Natural killer cell (primary cell): ENCODE data around the gene ANP32A. TPM values are rescaled to one million over a fixed set of nuclear protein-coding genes. Genes with fewer than 3 reads are reported as not detected.

Experiments
- ATAC-seq, 3 donors: fragments of 150-1000 bp in 2 of 3; fragments of 200-7000 bp in 1 of 3; cut with Tn5 transposase; 1 replicate in 1 of 3; 2 replicates in 2 of 3; pipeline ENCODE4 v1.10.0; 2021; ENCODE audit warnings: mild to moderate bottlenecking in 2 of 3, moderate library complexity in 2 of 3
- DNase-seq, 2 donors: peaks; one replicate each; pipeline versions ENCODE4 v3.0.0 to v3.0.0-alpha.2; 2013 to 2021; ENCODE audit warnings: mixed read lengths in 1 of 2
- H3K27ac ChIP-seq: one replicate; pipeline ENCODE4 v1.5.1; 2013; ENCODE audit warnings: mild to moderate bottlenecking, low read length
- H3K27me3 ChIP-seq: one replicate; pipeline ENCODE4 v1.6.1; 2013; ENCODE audit warnings: low read length; ENCODE audit not compliant: control insufficient read depth, insufficient read depth
- H3K36me3 ChIP-seq: one replicate; pipeline ENCODE4 v1.6.1; 2013; ENCODE audit warnings: low read length; ENCODE audit not compliant: control insufficient read depth, insufficient read depth
- H3K4me1 ChIP-seq: one replicate; pipeline ENCODE4 v1.6.1; 2013; ENCODE audit warnings: low read length; ENCODE audit not compliant: control insufficient read depth, insufficient read depth
- H3K4me3 ChIP-seq: one replicate; pipeline ENCODE4 v1.5.1; 2013; ENCODE audit warnings: low read length
- H3K9me3 ChIP-seq: one replicate; pipeline ENCODE4 v1.6.1; 2013; ENCODE audit warnings: low read length; ENCODE audit not compliant: control insufficient read depth, insufficient read depth
- H3K27ac Mint-ChIP-seq, 2 donors: one replicate each; pipeline ENCODE4 v1.8.0; 2022; ENCODE audit warnings: mild to moderate bottlenecking in 2 of 2, mixed read lengths in 2 of 2, moderate library complexity in 1 of 2
- H3K27me3 Mint-ChIP-seq, 2 donors: one replicate each; pipeline ENCODE4 v1.8.0; 2022; ENCODE audit warnings: low read depth in 2 of 2, mixed read lengths in 2 of 2
- H3K36me3 Mint-ChIP-seq: one replicate; pipeline ENCODE4 v1.8.0; 2022; ENCODE audit warnings: mixed read lengths
- H3K4me1 Mint-ChIP-seq, 2 donors: one replicate each; pipeline ENCODE4 v1.8.0; 2022; ENCODE audit warnings: mixed read lengths in 2 of 2
- H3K4me3 Mint-ChIP-seq: one replicate; pipeline ENCODE4 v1.8.0; 2022; ENCODE audit warnings: mild to moderate bottlenecking, moderate library complexity, mixed read lengths
- H3K9me3 Mint-ChIP-seq, 2 donors: one replicate each; pipeline ENCODE4 v1.8.0; 2022; ENCODE audit warnings: mixed read lengths in 2 of 2
- CTCF ChIP-seq: fragments of 200-600 bp; IDR thresholded peaks from one replicate; pipeline ENCODE4 v1.8.0; 2022; ENCODE audit warnings: antibody characterized with exemption
- WGBS: methylation state at CpG from one replicate; pipeline ENCODE4 v1.1.7; 2013; ENCODE audit warnings: missing lambda C conversion rate; ENCODE audit not compliant: insufficient coverage; 5-methylcytosine and 5-hydroxymethylcytosine counted together
- intact Hi-C: fragments of 100-400 bp; cut with micrococcal nuclease; formaldehyde crosslinking; loops from one replicate; pipeline ENCODE4 v1.14.2; 2022
- total RNA-seq, 4 donors: library from RNA; stranded (reverse); fragments of 120-200 nt in 1 of 4; gene quantifications; one replicate each; pipeline versions ENCODE4 v1.2.3 to v1.2.4, GENCODE V29; 2013 to 2022

Gene ANP32A
- total RNA-seq, 3 donors from 2014 or later (not counting 1 experiment from before 2014, with no cell fraction given) = 133 to 150 (median 148) TPM

DNA sequence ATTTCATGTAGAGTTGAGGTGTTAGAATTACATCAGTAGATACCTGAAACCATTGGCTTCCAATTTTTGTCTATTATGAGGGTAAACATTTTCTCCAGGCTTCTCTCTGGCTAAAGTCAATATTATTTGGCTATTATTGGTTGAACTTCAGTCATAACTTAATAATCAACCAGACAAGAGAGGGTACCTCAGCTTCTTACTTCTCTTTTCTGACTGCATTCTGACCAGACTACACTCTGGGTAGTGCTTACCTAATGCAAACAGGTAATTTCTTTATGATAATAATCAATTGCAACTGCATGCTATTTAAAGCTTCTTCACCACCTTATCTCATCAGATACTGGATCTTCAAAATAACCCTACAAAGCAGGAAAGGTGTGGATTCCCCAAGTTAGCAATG is 85.1 kb downstream of the ANP32A start:
- no peak for TF ChIP-seq CTCF
- no peaks in the 10 kb centered on the region for H3K9me3 ChIP-seq
- H3K36me3 Mint-ChIP-seq = no peaks in the 10 kb centered on the region
- DNase-seq (no peak), ATAC-seq (no peak)
- H3K27ac Mint-ChIP-seq = no peak overlapping the region
- no peaks in the 10 kb centered on the region for H3K4me1 ChIP-seq
- H3K36me3 ChIP-seq = no peaks in the 10 kb centered on the region
- no peaks in the 10 kb centered on the region for H3K9me3 Mint-ChIP-seq
- H3K27me3 Mint-ChIP-seq = peaks cover 0 to 4% of the 10 kb centered on the region in 2 donors
- intact Hi-C loops = no loop called here
- no peak overlapping the region for H3K4me3 Mint-ChIP-seq
- no peaks in the 10 kb centered on the region for H3K27me3 ChIP-seq
- peaks cover 0 to 6% of the 10 kb centered on the region in 2 donors for H3K4me1 Mint-ChIP-seq
- H3K4me3 ChIP-seq = no peak overlapping the region
- no peak overlapping the region for H3K27ac ChIP-seq

DNA sequence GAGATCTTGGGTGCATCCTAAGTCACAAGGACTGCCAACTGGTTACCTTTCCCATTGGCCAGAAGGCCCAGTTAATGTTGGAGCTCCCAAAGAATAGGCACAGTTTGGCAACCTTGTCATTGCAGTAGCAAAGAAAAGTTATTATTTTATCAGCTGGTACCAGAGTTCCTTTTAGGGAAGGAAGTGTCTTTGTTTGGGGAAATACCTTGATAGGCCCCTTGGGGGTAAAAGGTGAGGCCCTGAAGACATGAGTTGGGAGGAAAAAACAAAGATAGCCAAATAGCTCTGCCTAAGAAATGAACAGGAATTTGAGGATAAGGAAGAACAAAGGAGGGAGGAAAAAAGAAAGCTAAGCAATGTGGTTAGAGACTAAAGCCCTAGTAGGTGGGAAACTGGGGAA is 85.8 kb downstream of the ANP32A start:
- H3K27me3 Mint-ChIP-seq = peaks cover 0 to 3% of the 10 kb centered on the region in 2 donors
- H3K27ac ChIP-seq = no peak overlapping the region
- H3K9me3 ChIP-seq = no peaks in the 10 kb centered on the region
- H3K4me1 ChIP-seq = no peaks in the 10 kb centered on the region
- DNase-seq (no peak), ATAC-seq (no peak)
- no peak overlapping the region for H3K27ac Mint-ChIP-seq
- H3K4me1 Mint-ChIP-seq = peaks cover 0 to 6% of the 10 kb centered on the region in 2 donors
- no peaks in the 10 kb centered on the region for H3K36me3 ChIP-seq
- no peaks in the 10 kb centered on the region for H3K9me3 Mint-ChIP-seq
- intact Hi-C loops = no loop called here
- no peak overlapping the region for H3K4me3 ChIP-seq
- no peaks in the 10 kb centered on the region for H3K27me3 ChIP-seq
- no peaks in the 10 kb centered on the region for H3K36me3 Mint-ChIP-seq
- H3K4me3 Mint-ChIP-seq = no peak overlapping the region
- no peak for TF ChIP-seq CTCF

- ATAC-seq = no peak
- H3K9me3 Mint-ChIP-seq = no peaks in the 10 kb centered on the region
- H3K27me3 ChIP-seq = no peaks in the 10 kb centered on the region
- no peaks in the 10 kb centered on the region for H3K27me3 Mint-ChIP-seq
- no peaks in the 10 kb centered on the region for H3K36me3 Mint-ChIP-seq
- H3K4me3 Mint-ChIP-seq = no peak overlapping the region
- H3K36me3 ChIP-seq = no peaks in the 10 kb centered on the region
- no peak overlapping the region for H3K27ac ChIP-seq
- no peaks in the 10 kb centered on the region for H3K4me1 ChIP-seq
- TF ChIP-seq CTCF = no peak
- no peak overlapping the region for H3K27ac Mint-ChIP-seq
- no peak overlapping the region for H3K4me3 ChIP-seq
- no peaks in the 10 kb centered on the region for H3K9me3 ChIP-seq
- intact Hi-C loops = no loop called here
- DNase-seq = no peak
- H3K4me1 Mint-ChIP-seq = peaks cover 0 to 6% of the 10 kb centered on the region in 2 donors
Observed at GRCh38 chr15:68734352-68734751, 86.3 kb downstream of the ANP32A start.

GRCh38 chr15:68733666-68734065 is 87.0 kb downstream of the ANP32A start:
- no peaks in the 10 kb centered on the region for H3K27me3 Mint-ChIP-seq
- TF ChIP-seq CTCF = no peak
- Histone ChIP-seq H3K36me3 (no peaks in the 10 kb centered on the region), H3K4me3 (no peak overlapping the region), H3K27me3 (no peaks in the 10 kb centered on the region), H3K27ac (no peak overlapping the region), H3K4me1 (no peaks in the 10 kb centered on the region), H3K9me3 (no peaks in the 10 kb centered on the region)
- no peak overlapping the region for H3K4me3 Mint-ChIP-seq
- no peak overlapping the region for H3K27ac Mint-ChIP-seq
- no peaks in the 10 kb centered on the region for H3K9me3 Mint-ChIP-seq
- intact Hi-C loops = no loop called here
- ATAC-seq = no peak
- DNase-seq = no peak
- H3K4me1 Mint-ChIP-seq = peaks cover 0 to 6% of the 10 kb centered on the region in 2 donors
- WGBS = 17% methylated on average over 5 of the region's 6 CpGs
- H3K36me3 Mint-ChIP-seq = no peaks in the 10 kb centered on the region
